LNCAP (cell line): ENCODE data around the gene SKI.

ENCODE experiments used
- TF ChIP-seq, protein P1 (sequence below): fragments of 450-650 bp; IDR thresholded peaks from 2 replicates; pipeline ENCODE4 v1.5.1; 2017; ENCODE audit warnings: mild to moderate bottlenecking

SKI gene

DNA sequence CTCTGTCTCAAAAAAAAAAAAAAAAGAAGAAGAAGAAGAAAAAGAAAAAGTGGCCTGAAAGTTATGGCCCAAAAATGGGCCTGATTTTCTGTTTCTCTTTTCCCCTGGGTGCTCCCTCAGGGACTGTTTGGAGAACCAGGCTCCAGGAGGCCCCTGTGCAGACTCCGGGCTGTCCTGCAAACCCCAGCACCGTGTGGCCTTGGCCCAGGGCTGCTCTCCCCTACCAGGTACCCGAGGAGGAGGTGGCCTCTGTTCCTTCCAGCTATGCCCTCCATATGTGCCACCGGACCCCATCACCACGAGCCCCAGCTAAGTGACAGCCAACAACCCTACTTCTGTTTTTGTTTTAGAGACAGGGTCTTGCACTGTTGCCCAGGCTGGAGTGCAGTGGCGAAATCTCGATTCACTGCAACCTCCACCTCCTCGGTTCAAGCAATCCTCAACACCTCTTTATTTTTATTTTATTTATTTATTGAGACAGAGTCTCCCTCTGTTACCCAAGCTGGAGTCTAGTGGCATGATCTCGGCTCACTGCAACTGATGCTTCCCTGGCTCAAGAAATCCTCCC, 26.0 kb upstream of the SKI start:
- TF ChIP-seq, protein P1, sequence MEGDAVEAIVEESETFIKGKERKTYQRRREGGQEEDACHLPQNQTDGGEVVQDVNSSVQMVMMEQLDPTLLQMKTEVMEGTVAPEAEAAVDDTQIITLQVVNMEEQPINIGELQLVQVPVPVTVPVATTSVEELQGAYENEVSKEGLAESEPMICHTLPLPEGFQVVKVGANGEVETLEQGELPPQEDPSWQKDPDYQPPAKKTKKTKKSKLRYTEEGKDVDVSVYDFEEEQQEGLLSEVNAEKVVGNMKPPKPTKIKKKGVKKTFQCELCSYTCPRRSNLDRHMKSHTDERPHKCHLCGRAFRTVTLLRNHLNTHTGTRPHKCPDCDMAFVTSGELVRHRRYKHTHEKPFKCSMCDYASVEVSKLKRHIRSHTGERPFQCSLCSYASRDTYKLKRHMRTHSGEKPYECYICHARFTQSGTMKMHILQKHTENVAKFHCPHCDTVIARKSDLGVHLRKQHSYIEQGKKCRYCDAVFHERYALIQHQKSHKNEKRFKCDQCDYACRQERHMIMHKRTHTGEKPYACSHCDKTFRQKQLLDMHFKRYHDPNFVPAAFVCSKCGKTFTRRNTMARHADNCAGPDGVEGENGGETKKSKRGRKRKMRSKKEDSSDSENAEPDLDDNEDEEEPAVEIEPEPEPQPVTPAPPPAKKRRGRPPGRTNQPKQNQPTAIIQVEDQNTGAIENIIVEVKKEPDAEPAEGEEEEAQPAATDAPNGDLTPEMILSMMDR, result no peak

- TF ChIP-seq, protein P1, result no peak
Observed at GRCh38 chr1:2202843-2203601, 25.1 kb upstream of the SKI start.

DNA sequence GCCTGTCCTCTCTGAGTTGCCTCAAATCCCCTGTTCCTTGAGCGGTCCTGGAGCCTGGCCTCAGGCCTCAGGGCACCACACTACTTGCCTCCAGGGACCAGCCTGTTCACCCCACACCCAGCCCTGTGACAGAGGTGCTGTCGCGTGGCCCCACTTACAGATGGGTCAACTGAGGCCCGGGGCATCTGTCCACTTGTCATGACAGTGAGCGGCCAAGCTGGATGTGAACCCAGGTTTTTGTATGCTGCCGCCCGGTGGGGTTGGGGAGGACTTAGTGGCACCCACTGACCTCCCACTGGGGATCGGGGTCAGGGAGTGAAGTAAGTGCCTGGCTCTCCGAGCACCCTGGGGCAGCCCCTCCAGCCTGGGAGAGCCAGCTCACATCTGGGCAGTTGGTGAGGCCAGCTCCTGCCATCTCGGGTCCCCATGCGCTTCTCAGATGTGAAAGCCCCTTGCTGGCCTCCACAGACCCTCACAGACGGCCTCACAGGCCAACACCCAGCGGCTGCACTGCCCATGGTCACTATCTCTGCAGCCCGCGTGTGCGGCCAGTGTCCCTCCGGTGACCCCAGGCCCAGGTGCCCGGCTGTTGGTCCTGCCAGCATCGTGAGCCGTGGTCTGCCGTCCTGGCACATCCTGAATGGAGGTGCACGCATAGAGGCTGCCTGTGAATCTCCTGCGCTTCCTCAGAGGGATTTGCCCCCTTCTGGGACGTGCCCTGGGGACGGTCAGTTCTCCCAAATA, 24.3 kb upstream of the SKI start:
- TF ChIP-seq, protein P1, result no peak

GRCh38 chr1:2204415-2205190, 23.5 kb upstream of the SKI start:
- TF ChIP-seq, protein P1, result no peak

DNA sequence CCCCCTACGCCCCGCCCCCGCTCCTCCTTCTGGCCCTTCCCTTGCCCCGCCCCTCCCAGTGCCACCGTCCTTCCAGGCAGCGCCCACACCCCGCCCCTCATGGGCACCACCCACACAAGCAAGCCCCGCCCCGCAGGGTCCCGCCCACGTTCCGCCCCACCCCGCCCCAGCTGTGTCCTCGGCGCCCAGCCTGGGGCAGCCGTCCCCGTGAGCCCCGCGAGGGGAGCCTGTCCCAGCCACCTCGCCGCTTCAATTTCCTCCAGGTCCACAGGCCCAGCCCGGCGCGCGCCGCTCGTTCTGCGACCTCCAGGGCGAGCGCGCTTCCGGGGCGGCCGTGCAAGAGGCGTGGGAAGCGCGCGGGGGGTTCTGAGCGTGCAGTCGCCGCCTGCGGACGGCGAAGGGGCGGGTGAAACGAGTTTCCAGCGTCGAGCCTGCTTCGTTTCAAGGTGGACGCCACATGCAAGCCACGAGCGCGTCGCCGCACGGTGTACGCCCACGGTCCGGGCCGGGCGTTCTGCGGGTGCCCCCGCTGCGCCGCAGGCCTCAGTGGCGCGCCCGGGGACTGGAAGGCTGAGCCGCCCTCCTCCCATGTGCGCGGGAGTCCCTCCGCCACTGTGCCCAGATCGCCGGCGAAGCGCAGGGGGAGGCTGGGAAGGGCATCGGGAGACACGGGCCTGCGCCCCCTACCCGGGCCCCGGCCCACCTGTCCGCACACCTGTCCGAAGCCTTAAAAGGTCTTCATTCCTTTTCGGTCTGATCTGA, 22.7 kb upstream of the SKI start:
- TF ChIP-seq, protein P1, result no peak

GRCh38 chr1:2206813-2207487, 21.2 kb upstream of the SKI start:
- TF ChIP-seq, protein P1, result no peak
